ENCODE results near the gene FKBP5. TPM values are rescaled to one million over a fixed set of nuclear protein-coding genes. Genes with fewer than 3 reads are reported as not detected.

Gene FKBP5
- polyA plus RNA-seq, 2 of the 4 experiments (the other 2 are of a cell fraction), result 8.4 to 11.7 TPM

DNA sequence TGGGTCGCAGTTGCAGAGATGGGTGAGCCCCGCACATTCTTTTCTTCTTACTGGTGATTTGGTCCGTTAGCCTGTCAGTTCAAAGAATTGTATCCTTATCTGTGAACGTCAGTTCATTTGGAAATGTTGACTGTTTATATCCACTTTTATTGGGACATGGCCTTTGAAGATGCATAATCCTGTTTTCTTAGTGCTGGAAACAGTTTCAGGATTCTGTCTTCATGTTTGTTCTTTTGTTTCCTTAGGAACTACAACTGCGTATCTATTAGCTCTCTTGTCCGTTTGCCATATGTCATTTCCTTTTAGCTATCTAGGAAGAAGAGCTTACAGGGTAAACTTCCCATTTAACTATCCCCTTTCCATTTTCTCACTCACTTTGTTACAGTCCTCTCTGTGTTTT lies 141.0 kb downstream of the FKBP5 start:
- Histone ChIP-seq H3K4me1 (no peaks in the 10 kb centered on the region), H3K4me2 (no peak overlapping the region), H3K9me3 (no peaks in the 10 kb centered on the region; the same call in 2 of the 3 replicates), H3K4me3 (no peak overlapping the region), H3K27ac (no peak overlapping the region)
- no peak for ATAC-seq
- no peak for DNase-seq (ENCODE audit: low read depth in 1 of 2, low spot score in 1 of 2)
- 58% methylated on average over 6 of the region's 6 CpGs for WGBS (ENCODE audit: missing lambda C conversion rate)
- TF ChIP-seq CHD2 (IDR thresholded peaks at IDR 0.05; ENCODE audit: low read length, partially characterized antibody) (no peak), NR3C1 (IDR thresholded peaks at IDR 0.05) (no peak), ZSCAN20 (CRISPR knock-in tag; IDR thresholded peaks at IDR 0.05) (no peak), EP300 (IDR thresholded peaks at IDR 0.05) (no peak), JUNB (IDR thresholded peaks at IDR 0.05) (no peak), RARB (CRISPR knock-in tag; IDR thresholded peaks at IDR 0.05) (no peak), KDM5A (IDR thresholded peaks at IDR 0.05) (no peak), HDAC2 (IDR thresholded peaks at IDR 0.05) (no peak), FOSL2 (IDR thresholded peaks at IDR 0.05) (no peak), FOSL2 (CRISPR knock-in tag; IDR thresholded peaks at IDR 0.05) (no peak), FOXS1 (CRISPR knock-in tag; IDR thresholded peaks at IDR 0.05) (no peak), CBX8 (IDR thresholded peaks at IDR 0.05) (no peak), CHD4 (IDR thresholded peaks at IDR 0.05; ENCODE audit: borderline replicate concordance) (no peak), RFX5 (IDR thresholded peaks at IDR 0.05) (no peak)
- TF ChIP-seq, protein P1, sequence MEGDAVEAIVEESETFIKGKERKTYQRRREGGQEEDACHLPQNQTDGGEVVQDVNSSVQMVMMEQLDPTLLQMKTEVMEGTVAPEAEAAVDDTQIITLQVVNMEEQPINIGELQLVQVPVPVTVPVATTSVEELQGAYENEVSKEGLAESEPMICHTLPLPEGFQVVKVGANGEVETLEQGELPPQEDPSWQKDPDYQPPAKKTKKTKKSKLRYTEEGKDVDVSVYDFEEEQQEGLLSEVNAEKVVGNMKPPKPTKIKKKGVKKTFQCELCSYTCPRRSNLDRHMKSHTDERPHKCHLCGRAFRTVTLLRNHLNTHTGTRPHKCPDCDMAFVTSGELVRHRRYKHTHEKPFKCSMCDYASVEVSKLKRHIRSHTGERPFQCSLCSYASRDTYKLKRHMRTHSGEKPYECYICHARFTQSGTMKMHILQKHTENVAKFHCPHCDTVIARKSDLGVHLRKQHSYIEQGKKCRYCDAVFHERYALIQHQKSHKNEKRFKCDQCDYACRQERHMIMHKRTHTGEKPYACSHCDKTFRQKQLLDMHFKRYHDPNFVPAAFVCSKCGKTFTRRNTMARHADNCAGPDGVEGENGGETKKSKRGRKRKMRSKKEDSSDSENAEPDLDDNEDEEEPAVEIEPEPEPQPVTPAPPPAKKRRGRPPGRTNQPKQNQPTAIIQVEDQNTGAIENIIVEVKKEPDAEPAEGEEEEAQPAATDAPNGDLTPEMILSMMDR (IDR thresholded peaks at IDR 0.05), result no peak
- TF ChIP-seq, protein P2, sequence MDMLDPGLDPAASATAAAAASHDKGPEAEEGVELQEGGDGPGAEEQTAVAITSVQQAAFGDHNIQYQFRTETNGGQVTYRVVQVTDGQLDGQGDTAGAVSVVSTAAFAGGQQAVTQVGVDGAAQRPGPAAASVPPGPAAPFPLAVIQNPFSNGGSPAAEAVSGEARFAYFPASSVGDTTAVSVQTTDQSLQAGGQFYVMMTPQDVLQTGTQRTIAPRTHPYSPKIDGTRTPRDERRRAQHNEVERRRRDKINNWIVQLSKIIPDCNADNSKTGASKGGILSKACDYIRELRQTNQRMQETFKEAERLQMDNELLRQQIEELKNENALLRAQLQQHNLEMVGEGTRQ (IDR thresholded peaks at IDR 0.05), result no peak
- TF ChIP-seq, protein P3, sequence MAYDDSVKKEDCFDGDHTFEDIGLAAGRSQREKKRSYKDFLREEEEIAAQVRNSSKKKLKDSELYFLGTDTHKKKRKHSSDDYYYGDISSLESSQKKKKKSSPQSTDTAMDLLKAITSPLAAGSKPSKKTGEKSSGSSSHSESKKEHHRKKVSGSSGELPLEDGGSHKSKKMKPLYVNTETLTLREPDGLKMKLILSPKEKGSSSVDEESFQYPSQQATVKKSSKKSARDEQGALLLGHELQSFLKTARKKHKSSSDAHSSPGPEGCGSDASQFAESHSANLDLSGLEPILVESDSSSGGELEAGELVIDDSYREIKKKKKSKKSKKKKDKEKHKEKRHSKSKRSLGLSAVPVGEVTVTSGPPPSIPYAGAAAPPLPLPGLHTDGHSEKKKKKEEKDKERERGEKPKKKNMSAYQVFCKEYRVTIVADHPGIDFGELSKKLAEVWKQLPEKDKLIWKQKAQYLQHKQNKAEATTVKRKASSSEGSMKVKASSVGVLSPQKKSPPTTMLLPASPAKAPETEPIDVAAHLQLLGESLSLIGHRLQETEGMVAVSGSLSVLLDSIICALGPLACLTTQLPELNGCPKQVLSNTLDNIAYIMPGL (CRISPR knock-in tag; IDR thresholded peaks at IDR 0.05; ENCODE audit: borderline replicate concordance), result no peak
- TF ChIP-seq, protein P4, sequence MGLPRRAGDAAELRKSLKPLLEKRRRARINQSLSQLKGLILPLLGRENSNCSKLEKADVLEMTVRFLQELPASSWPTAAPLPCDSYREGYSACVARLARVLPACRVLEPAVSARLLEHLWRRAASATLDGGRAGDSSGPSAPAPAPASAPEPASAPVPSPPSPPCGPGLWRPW (IDR thresholded peaks at IDR 0.05), result no peak
- TF ChIP-seq, protein P5, sequence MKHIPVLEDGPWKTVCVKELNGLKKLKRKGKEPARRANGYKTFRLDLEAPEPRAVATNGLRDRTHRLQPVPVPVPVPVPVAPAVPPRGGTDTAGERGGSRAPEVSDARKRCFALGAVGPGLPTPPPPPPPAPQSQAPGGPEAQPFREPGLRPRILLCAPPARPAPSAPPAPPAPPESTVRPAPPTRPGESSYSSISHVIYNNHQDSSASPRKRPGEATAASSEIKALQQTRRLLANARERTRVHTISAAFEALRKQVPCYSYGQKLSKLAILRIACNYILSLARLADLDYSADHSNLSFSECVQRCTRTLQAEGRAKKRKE (CRISPR knock-in tag; IDR thresholded peaks at IDR 0.05; ENCODE audit: low read depth), result no peak
- TF ChIP-seq, protein P6, sequence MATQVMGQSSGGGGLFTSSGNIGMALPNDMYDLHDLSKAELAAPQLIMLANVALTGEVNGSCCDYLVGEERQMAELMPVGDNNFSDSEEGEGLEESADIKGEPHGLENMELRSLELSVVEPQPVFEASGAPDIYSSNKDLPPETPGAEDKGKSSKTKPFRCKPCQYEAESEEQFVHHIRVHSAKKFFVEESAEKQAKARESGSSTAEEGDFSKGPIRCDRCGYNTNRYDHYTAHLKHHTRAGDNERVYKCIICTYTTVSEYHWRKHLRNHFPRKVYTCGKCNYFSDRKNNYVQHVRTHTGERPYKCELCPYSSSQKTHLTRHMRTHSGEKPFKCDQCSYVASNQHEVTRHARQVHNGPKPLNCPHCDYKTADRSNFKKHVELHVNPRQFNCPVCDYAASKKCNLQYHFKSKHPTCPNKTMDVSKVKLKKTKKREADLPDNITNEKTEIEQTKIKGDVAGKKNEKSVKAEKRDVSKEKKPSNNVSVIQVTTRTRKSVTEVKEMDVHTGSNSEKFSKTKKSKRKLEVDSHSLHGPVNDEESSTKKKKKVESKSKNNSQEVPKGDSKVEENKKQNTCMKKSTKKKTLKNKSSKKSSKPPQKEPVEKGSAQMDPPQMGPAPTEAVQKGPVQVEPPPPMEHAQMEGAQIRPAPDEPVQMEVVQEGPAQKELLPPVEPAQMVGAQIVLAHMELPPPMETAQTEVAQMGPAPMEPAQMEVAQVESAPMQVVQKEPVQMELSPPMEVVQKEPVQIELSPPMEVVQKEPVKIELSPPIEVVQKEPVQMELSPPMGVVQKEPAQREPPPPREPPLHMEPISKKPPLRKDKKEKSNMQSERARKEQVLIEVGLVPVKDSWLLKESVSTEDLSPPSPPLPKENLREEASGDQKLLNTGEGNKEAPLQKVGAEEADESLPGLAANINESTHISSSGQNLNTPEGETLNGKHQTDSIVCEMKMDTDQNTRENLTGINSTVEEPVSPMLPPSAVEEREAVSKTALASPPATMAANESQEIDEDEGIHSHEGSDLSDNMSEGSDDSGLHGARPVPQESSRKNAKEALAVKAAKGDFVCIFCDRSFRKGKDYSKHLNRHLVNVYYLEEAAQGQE (IDR thresholded peaks at IDR 0.05), result no peak
- FAIRE-seq, result no peak
- ChIA-PET POLR2A (no interaction called here), CTCF (interaction anchor here (1.4 kb wide), 1 partner anchor 188 kb away, joined by 4 read pairs; no protein-coding TSS in a partner anchor)
